Transverse colon (tissue), 4 donors: ENCODE results near the gene ABCE1. TPM values are rescaled to one million over a fixed set of nuclear protein-coding genes. Genes with fewer than 3 reads are reported as not detected.

Experiments
- DNase-seq: peaks from one replicate; pipeline ENCODE4 v3.0.0-alpha.2; 2019
- H3K27ac ChIP-seq, 4 donors: fragments of 200-600 bp; sonication (generic); 2 replicates each; pipeline ENCODE4 v1.5.1; 2016 to 2018; ENCODE audit warnings: inconsistent platforms in 4 of 4
- H3K27me3 ChIP-seq: fragments of 200-600 bp; sonication (generic); 2 replicates; pipeline ENCODE4 v1.5.1; 2017; ENCODE audit warnings: inconsistent platforms
- H3K36me3 ChIP-seq, 4 donors: fragments of 200-600 bp; sonication (generic); 2 replicates each; pipeline ENCODE4 v1.5.1; 2017 to 2019; ENCODE audit warnings: inconsistent platforms in 4 of 4
- H3K4me1 ChIP-seq, 4 donors: fragments of 200-600 bp; sonication (generic); 2 replicates each; pipeline ENCODE4 v1.5.1; 2017 to 2020; ENCODE audit warnings: inconsistent platforms in 4 of 4
- H3K4me3 ChIP-seq, 4 donors: fragments of 200-600 bp; sonication (generic); 1 replicate in 1 of 4; 2 replicates in 3 of 4; pipeline versions ENCODE4 v1.5.1 to v1.6.1; 2017 to 2019; ENCODE audit warnings: inconsistent platforms in 4 of 4
- H3K9me3 ChIP-seq, 2 donors: fragments of 200-600 bp; sonication (generic); 2 replicates each; pipeline ENCODE4 v1.5.1; 2017 to 2019; ENCODE audit warnings: inconsistent platforms in 2 of 2
- CTCF ChIP-seq, 5 experiments: fragments of 200-600 bp in 3 of 5; fragments of 450-650 bp in 2 of 5; sonication (generic) in 3 of 5; IDR thresholded peaks; 1 replicate in 2 of 5; 2 replicates in 3 of 5; pipeline ENCODE4 v1.5.1; 2016 to 2017; ENCODE audit warnings: antibody characterized with exemption in 5 of 5, inconsistent platforms in 3 of 5, mild to moderate bottlenecking in 2 of 5, moderate library complexity in 1 of 5
- EP300 ChIP-seq: sonication (generic); formaldehyde crosslinking; IDR thresholded peaks from one replicate; pipeline ENCODE4 v1.6.1; 2017; ENCODE audit warnings: antibody characterized with exemption, low read depth
- POLR2A ChIP-seq: fragments of 450-650 bp; IDR thresholded peaks from one replicate; pipeline ENCODE4 v1.6.1; 2016; ENCODE audit warnings: antibody characterized with exemption, mild to moderate bottlenecking, moderate library complexity
- POLR2AphosphoS5 ChIP-seq, 3 donors: sonication (generic); formaldehyde crosslinking; IDR thresholded peaks; one replicate each; pipeline ENCODE4 v1.6.1; 2016; ENCODE audit warnings: antibody characterized with exemption in 3 of 3
- WGBS, 2 donors: methylation state at CpG; one replicate each; pipeline ENCODE4 v1.1.5; 2018; ENCODE audit warnings: low coverage in 1 of 2; 5-methylcytosine and 5-hydroxymethylcytosine counted together
- in situ Hi-C, 4 donors: fragments of 200-750 bp; cut with MboI; loops; one replicate each; pipeline versions ENCODE4 v1.15.0 to v1.15.1; 2017; ENCODE audit warnings: low sequenced_read_pairs in 3 of 4, low pct_ligation_motif_present in 1 of 4, low pct_unique_long_range_greater_than_20kb in 1 of 4
- intact Hi-C: fragments of 100-400 bp; cut with DNase I; formaldehyde crosslinking; loops from one replicate; pipeline ENCODE4 v1.15.1; 2023; ENCODE audit warnings: low total_unique reads
- total RNA-seq, 4 donors: library from RNA; depleted of rRNA; stranded (reverse); fragments of >200 nt; gene quantifications; one replicate each; pipeline ENCODE4 v1.1.0, GENCODE V29; 2016

ABCE1 gene
- 10 to 100 TPM; 23.8 to 48.8 (median 35.7) TPM for total RNA-seq

- peak within 1 kb of the TSS; percentile 58 to 78 (median 70) for H3K4me3 ChIP-seq
- DNase-seq: peak; percentile 97
- TF ChIP-seq EP300: no peak
- TF ChIP-seq CTCF (IDR thresholded peaks at IDR 0.05): peak in 3 of 5 experiments; percentile 4 to 35 (median 21)
- TF ChIP-seq POLR2A: peak; percentile 65
- TF ChIP-seq POLR2AphosphoS5 (IDR thresholded peaks at IDR 0.05): peak; percentile 81 to 85 (median 83)
- peaks cover 19 to 43% (median 28%) of the 10 kb centered on the region in 4 donors for H3K4me1 ChIP-seq
- H3K27me3 ChIP-seq: no peaks in the 10 kb centered on the region
- in situ Hi-C loops (no loop called here), intact Hi-C loops (no loop called here)
- peak within 1 kb of the TSS; percentile 90 to 97 (median 92) for H3K27ac ChIP-seq
- WGBS, 2 donors: 0 to 1% methylated on average over 21 to 59 of the region's 67 CpGs
- peaks cover 0 to 6% of the 10 kb centered on the region in 2 donors for H3K9me3 ChIP-seq
- peaks cover 0 to 17% (median 6%) of the 10 kb centered on the region in 4 donors for H3K36me3 ChIP-seq
Measured at GRCh38 chr4:145097821-145098674, at the start of gene ABCE1, which contains the start of gene ANAPC10. Gene ABCE1, plus strand, starts transcription at chr4:145098311. Its CDS starts 6,102 bp downstream, at chr4:145104413. Gene ANAPC10, minus strand, starts transcription at chr4:145098196. Its CDS starts 2,097 bp downstream, at chr4:145096099.

GRCh38 chr4:145048817-145049216, 49.3 kb upstream of the ABCE1 start:
- Histone ChIP-seq H3K4me1 (no peaks in the 10 kb centered on the region), H3K9me3 (no peaks in the 10 kb centered on the region), H3K36me3 (no peaks in the 10 kb centered on the region), H3K27ac (no peak overlapping the region), H3K27me3 (no peaks in the 10 kb centered on the region), H3K4me3 (no peak overlapping the region)
- in situ Hi-C loops: no loop called here
- DNase-seq: no peak
- no peak for TF ChIP-seq EP300
- no peak for TF ChIP-seq POLR2A
- no peak for TF ChIP-seq CTCF (IDR thresholded peaks at IDR 0.05)
- TF ChIP-seq POLR2AphosphoS5 (IDR thresholded peaks at IDR 0.05): no peak
- intact Hi-C loops: no loop called here

GRCh38 chr4:145049241-145049640, 48.9 kb upstream of the ABCE1 start:
- Histone ChIP-seq H3K27ac (no peak overlapping the region), H3K4me1 (no peaks in the 10 kb centered on the region), H3K4me3 (no peak overlapping the region), H3K27me3 (no peaks in the 10 kb centered on the region), H3K36me3 (no peaks in the 10 kb centered on the region), H3K9me3 (no peaks in the 10 kb centered on the region)
- DNase-seq: no peak
- intact Hi-C loops (no loop called here), in situ Hi-C loops (no loop called here)
- WGBS, 2 donors: 91 to 100% methylated on average over 1 of the region's 1 CpG
- no peak for TF ChIP-seq EP300
- no peak for TF ChIP-seq POLR2AphosphoS5 (IDR thresholded peaks at IDR 0.05)
- TF ChIP-seq CTCF (IDR thresholded peaks at IDR 0.05): no peak
- no peak for TF ChIP-seq POLR2A

GRCh38 chr4:145055533-145056257, 42.4 kb upstream of the ABCE1 start:
- 80 to 94% methylated on average over 2 to 5 of the region's 5 CpGs for WGBS, 2 donors
- Histone ChIP-seq H3K27me3 (no peaks in the 10 kb centered on the region), H3K36me3 (no peaks in the 10 kb centered on the region), H3K4me1 (no peaks in the 10 kb centered on the region), H3K4me3 (no peak overlapping the region), H3K27ac (no peak overlapping the region), H3K9me3 (no peaks in the 10 kb centered on the region)
- intact Hi-C loops: no loop called here
- DNase-seq: no peak
- TF ChIP-seq POLR2A (no peak), EP300 (no peak), CTCF (IDR thresholded peaks at IDR 0.05) (no peak), POLR2AphosphoS5 (IDR thresholded peaks at IDR 0.05) (no peak)
- in situ Hi-C loops: loop anchor here in 2 of 4 donors (25.0 kb wide), 2 partner anchors 443 to 868 kb away; no protein-coding TSS in a partner anchor
